Astrocyte (in vitro differentiated cells and primary cell): ENCODE results near the gene PXDN.

Source experiments
- CTCF ChIP-seq: IDR thresholded peaks from 2 replicates; pipeline ENCODE4 v1.5.1; 2011; ENCODE audit warnings: low read depth, mild to moderate bottlenecking, inconsistent platforms, low read length, moderate library complexity; ENCODE audit not compliant: insufficient read depth
- EZH2 ChIP-seq: IDR thresholded peaks from 2 replicates; pipeline ENCODE4 v1.6.1; 2012; ENCODE audit warnings: mild to moderate bottlenecking, low read length, inconsistent platforms; ENCODE audit not compliant: insufficient read depth

GRCh38 chr2:1789610-1790009 is 45.3 kb upstream of the PXDN start:
- no peak for TF ChIP-seq CTCF
- no peak for TF ChIP-seq EZH2
